Loucy (cell line): ENCODE measurements around the gene DOK6.

Source experiments
- CTCF ChIP-seq: fragments of 200-600 bp; sonication (generic); conservative IDR thresholded peaks from 2 replicates; pipeline ENCODE4 v1.5.1; 2014; ENCODE audit warnings: mild to moderate bottlenecking, antibody characterized with exemption, low read length
- EZH2phosphoT487 ChIP-seq: fragments of 200-600 bp; IDR thresholded peaks from 2 replicates; pipeline ENCODE4 v1.6.1; 2018; ENCODE audit warnings: antibody characterized with exemption, mild to moderate bottlenecking, moderate library complexity, borderline replicate concordance

- TF ChIP-seq CTCF (no peak), EZH2phosphoT487 (no peak)
Observed at GRCh38 chr18:69658685-69659084, 258.0 kb downstream of the DOK6 start.
